Ishikawa (cell line): ENCODE results near the gene DIP2C.

Experiments used
- CEBPB ChIP-seq: IDR thresholded peaks from 2 replicates; pipeline ENCODE4 v1.6.1; 2012
- CREB1 ChIP-seq: IDR thresholded peaks from 2 replicates; pipeline ENCODE4 v1.6.1; 2012; ENCODE audit warnings: low read depth
- EGR1 ChIP-seq: IDR thresholded peaks from 2 replicates; pipeline ENCODE4 v1.6.1; 2012
- EP300 ChIP-seq: IDR thresholded peaks from 2 replicates; pipeline ENCODE4 v1.6.1; 2012; ENCODE audit warnings: borderline replicate concordance
- FOXM1 ChIP-seq: IDR thresholded peaks from 2 replicates; pipeline ENCODE4 v1.6.1; 2012; ENCODE audit warnings: low read depth, borderline replicate concordance
- MAX ChIP-seq: IDR thresholded peaks from 2 replicates; pipeline ENCODE4 v1.6.1; 2012
- NFIC ChIP-seq: IDR thresholded peaks from 2 replicates; pipeline ENCODE4 v1.6.1; 2012
- RAD21 ChIP-seq: IDR thresholded peaks from 2 replicates; pipeline ENCODE4 v1.6.1; 2012; ENCODE audit warnings: low read depth
- REST ChIP-seq: IDR thresholded peaks from 2 replicates; pipeline ENCODE4 v1.6.1; 2012; ENCODE audit warnings: low read depth, mild to moderate bottlenecking
- TAF1 ChIP-seq: IDR thresholded peaks from 2 replicates; pipeline ENCODE4 v1.6.1; 2012; ENCODE audit warnings: low read depth, mild to moderate bottlenecking
- TCF12 ChIP-seq: IDR thresholded peaks from 2 replicates; pipeline ENCODE4 v1.6.1; 2012; ENCODE audit warnings: low read depth
- TEAD4 ChIP-seq: IDR thresholded peaks from 2 replicates; pipeline ENCODE4 v1.6.1; 2012
- USF1 ChIP-seq: IDR thresholded peaks from 2 replicates; pipeline ENCODE4 v1.6.1; 2012
- YY1 ChIP-seq: IDR thresholded peaks from 2 replicates; pipeline ENCODE4 v1.6.1; 2012; ENCODE audit warnings: low read depth
- ZBTB7A ChIP-seq: IDR thresholded peaks from 2 replicates; pipeline ENCODE4 v1.6.1; 2012; ENCODE audit warnings: low read depth

DIP2C gene

GRCh38 chr10:640673-641045, 48.8 kb downstream of the DIP2C start:
- no peak for TF ChIP-seq USF1
- TF ChIP-seq TAF1: no peak
- TF ChIP-seq TCF12: no peak
- TF ChIP-seq CEBPB: no peak
- TF ChIP-seq MAX: no peak
- no peak for TF ChIP-seq YY1
- TF ChIP-seq RAD21: no peak
- TF ChIP-seq EP300: no peak
- TF ChIP-seq CREB1: no peak
- TF ChIP-seq ZBTB7A: no peak
- TF ChIP-seq TEAD4: no peak
- TF ChIP-seq REST: no peak

GRCh38 chr10:639751-640672, 49.5 kb downstream of the DIP2C start:
- TF ChIP-seq FOXM1 (no peak), EP300 (no peak), CREB1 (no peak), USF1 (no peak), MAX (no peak), TAF1 (no peak), CEBPB (no peak), NFIC (no peak), RAD21 (no peak), TEAD4 (no peak), REST (no peak), EGR1 (no peak), TCF12 (no peak), ZBTB7A (no peak), YY1 (no peak)

- TF ChIP-seq TEAD4 (no peak), RAD21 (no peak), TAF1 (no peak)
Observed at GRCh38 chr10:639001-639750, 50.3 kb downstream of the DIP2C start.

GRCh38 chr10:637771-638195, 51.7 kb downstream of the DIP2C start:
- TF ChIP-seq TEAD4 (no peak), EP300 (no peak), CREB1 (no peak), MAX (no peak), TCF12 (no peak), YY1 (no peak), NFIC (no peak), TAF1 (no peak), ZBTB7A (no peak), REST (no peak)
